Loucy (cell line): ENCODE results near the gene MALRD1.

ENCODE experiments used
- H2AFZ ChIP-seq: fragments of 200-600 bp; sonication (generic); 2 replicates; pipeline ENCODE4 v1.6.0; 2016; ENCODE audit warnings: antibody characterized with exemption, mild to moderate bottlenecking, low read length, moderate library complexity
- H3F3A ChIP-seq: fragments of 200-600 bp; 2 replicates; pipeline ENCODE4 v1.6.0; 2016; ENCODE audit warnings: antibody characterized with exemption, low read depth, mild to moderate bottlenecking
- H3K27me3 ChIP-seq: fragments of 200-600 bp; sonication (generic); 2 replicates; pipeline ENCODE4 v1.6.1; 2014; ENCODE audit warnings: low read length, mild to moderate bottlenecking; ENCODE audit not compliant: insufficient read depth, poor library complexity, severe bottlenecking
- H3K36me3 ChIP-seq: fragments of 200-600 bp; sonication (generic); 2 replicates; pipeline ENCODE4 v1.6.1; 2016; ENCODE audit warnings: low read length; ENCODE audit not compliant: insufficient read depth
- H3K4me1 ChIP-seq: fragments of 200-600 bp; sonication (generic); 2 replicates; pipeline ENCODE4 v1.5.1; 2014; ENCODE audit warnings: low read length, mild to moderate bottlenecking; ENCODE audit not compliant: insufficient read depth, poor library complexity, severe bottlenecking
- H3K4me2 ChIP-seq: fragments of 200-600 bp; sonication (generic); 2 replicates; pipeline ENCODE4 v1.6.0; 2014; ENCODE audit warnings: antibody characterized with exemption, low read length, low read depth, mild to moderate bottlenecking; ENCODE audit not compliant: poor library complexity, severe bottlenecking
- H3K4me3 ChIP-seq: fragments of 200-600 bp; sonication (generic); 2 replicates; pipeline ENCODE4 v1.5.1; 2014; ENCODE audit warnings: low read length, mild to moderate bottlenecking, mixed read lengths; ENCODE audit not compliant: poor library complexity, severe bottlenecking
- H3K79me2 ChIP-seq: fragments of 200-600 bp; sonication (generic); 2 replicates; pipeline ENCODE4 v1.6.1; 2014; ENCODE audit warnings: low read length; ENCODE audit not compliant: insufficient read depth
- H3K9ac ChIP-seq: fragments of 200-600 bp; sonication (generic); 2 replicates; pipeline ENCODE4 v1.6.0; 2014; ENCODE audit warnings: mild to moderate bottlenecking, low read depth, low read length, moderate library complexity; ENCODE audit not compliant: poor library complexity, severe bottlenecking
- H3K9me2 ChIP-seq: fragments of 200-600 bp; sonication (generic); replicated peaks from 2 replicates; pipeline ENCODE4 v1.6.1; 2016; ENCODE audit warnings: low read depth, low read length, mixed read lengths
- H3K9me3 ChIP-seq: fragments of 200-600 bp; sonication (generic); 2 replicates; pipeline ENCODE4 v1.6.1; 2014; ENCODE audit warnings: mild to moderate bottlenecking, antibody characterized with exemption, low read length, low read depth; ENCODE audit not compliant: insufficient read depth
- H4K20me1 ChIP-seq: fragments of 200-600 bp; sonication (generic); 2 replicates; pipeline ENCODE4 v1.6.0; 2014; ENCODE audit warnings: antibody characterized with exemption, low read length, mild to moderate bottlenecking; ENCODE audit not compliant: insufficient read depth, poor library complexity, severe bottlenecking
- EZH2phosphoT487 ChIP-seq: fragments of 200-600 bp; IDR thresholded peaks from 2 replicates; pipeline ENCODE4 v1.6.1; 2018; ENCODE audit warnings: antibody characterized with exemption, mild to moderate bottlenecking, moderate library complexity, borderline replicate concordance
- TF ChIP-seq, protein P1 (sequence below): fragments of 200-600 bp; sonication (generic); conservative IDR thresholded peaks from 2 replicates; pipeline ENCODE4 v1.5.1; 2014; ENCODE audit warnings: mild to moderate bottlenecking, antibody characterized with exemption, low read length

Gene MALRD1

DNA sequence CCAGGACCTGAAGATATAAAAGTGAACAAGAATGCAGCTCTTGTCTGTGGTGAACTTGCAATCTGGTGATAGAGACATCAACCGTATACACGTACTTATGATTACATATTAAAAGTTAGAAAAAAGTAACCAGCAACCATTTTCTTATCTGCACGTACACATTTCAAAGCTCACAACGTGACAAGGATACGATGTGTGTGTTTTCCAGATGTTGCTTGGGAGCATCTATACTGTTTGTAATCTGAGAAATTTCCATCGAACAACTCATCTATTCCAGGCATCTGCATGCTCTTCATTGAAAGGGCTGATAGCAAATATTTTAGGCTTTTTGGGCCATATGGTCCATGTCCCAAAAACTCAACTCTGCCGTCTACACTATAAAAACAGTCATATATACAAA, 23.3 kb downstream of the MALRD1 start:
- H3K4me2 ChIP-seq, result no peak overlapping the region
- no peaks in the 10 kb centered on the region for H3K79me2 ChIP-seq
- H4K20me1 ChIP-seq, result no peaks in the 10 kb centered on the region
- H3K9me2 ChIP-seq, result no peaks in the 10 kb centered on the region
- H3K4me1 ChIP-seq, result no peaks in the 10 kb centered on the region
- H3K9me3 ChIP-seq, result no peaks in the 10 kb centered on the region
- H3K9ac ChIP-seq, result no peak overlapping the region
- no peaks in the 10 kb centered on the region for H3K27me3 ChIP-seq
- TF ChIP-seq EZH2phosphoT487, result no peak
- TF ChIP-seq, protein P1, sequence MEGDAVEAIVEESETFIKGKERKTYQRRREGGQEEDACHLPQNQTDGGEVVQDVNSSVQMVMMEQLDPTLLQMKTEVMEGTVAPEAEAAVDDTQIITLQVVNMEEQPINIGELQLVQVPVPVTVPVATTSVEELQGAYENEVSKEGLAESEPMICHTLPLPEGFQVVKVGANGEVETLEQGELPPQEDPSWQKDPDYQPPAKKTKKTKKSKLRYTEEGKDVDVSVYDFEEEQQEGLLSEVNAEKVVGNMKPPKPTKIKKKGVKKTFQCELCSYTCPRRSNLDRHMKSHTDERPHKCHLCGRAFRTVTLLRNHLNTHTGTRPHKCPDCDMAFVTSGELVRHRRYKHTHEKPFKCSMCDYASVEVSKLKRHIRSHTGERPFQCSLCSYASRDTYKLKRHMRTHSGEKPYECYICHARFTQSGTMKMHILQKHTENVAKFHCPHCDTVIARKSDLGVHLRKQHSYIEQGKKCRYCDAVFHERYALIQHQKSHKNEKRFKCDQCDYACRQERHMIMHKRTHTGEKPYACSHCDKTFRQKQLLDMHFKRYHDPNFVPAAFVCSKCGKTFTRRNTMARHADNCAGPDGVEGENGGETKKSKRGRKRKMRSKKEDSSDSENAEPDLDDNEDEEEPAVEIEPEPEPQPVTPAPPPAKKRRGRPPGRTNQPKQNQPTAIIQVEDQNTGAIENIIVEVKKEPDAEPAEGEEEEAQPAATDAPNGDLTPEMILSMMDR, result no peak
- H3K36me3 ChIP-seq, result no peaks in the 10 kb centered on the region
- H2AFZ ChIP-seq, result no peak overlapping the region
- no peak overlapping the region for H3K4me3 ChIP-seq
- no peaks in the 10 kb centered on the region for H3F3A ChIP-seq

DNA sequence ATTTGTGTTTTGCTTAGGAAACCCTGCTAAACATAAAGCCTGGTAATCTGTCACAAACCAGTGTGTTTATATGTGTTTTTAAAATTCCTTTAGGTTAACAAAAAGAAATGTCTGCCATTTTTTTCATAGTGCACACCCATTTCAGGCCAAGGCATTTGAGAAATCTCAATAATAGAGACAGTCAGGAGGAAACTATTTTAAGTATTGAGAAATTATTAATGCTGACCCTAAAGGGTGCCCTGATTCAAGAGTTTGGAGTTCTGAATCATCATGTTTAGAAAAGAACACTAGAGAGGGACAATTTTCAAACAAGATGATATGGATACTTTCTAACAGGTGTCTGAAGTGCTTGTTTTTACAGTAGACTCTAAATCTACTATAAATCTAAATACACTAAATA, 28.7 kb downstream of the MALRD1 start:
- Histone ChIP-seq H3K27me3 (no peaks in the 10 kb centered on the region), H3K9me3 (no peaks in the 10 kb centered on the region), H3K9me2 (no peaks in the 10 kb centered on the region), H3K4me1 (no peaks in the 10 kb centered on the region), H3F3A (no peaks in the 10 kb centered on the region), H3K79me2 (no peaks in the 10 kb centered on the region), H3K4me3 (no peak overlapping the region), H3K4me2 (no peak overlapping the region), H4K20me1 (no peaks in the 10 kb centered on the region), H3K36me3 (no peaks in the 10 kb centered on the region), H3K9ac (no peak overlapping the region), H2AFZ (no peak overlapping the region)
- no peak for TF ChIP-seq EZH2phosphoT487
- TF ChIP-seq, protein P1, result no peak

DNA sequence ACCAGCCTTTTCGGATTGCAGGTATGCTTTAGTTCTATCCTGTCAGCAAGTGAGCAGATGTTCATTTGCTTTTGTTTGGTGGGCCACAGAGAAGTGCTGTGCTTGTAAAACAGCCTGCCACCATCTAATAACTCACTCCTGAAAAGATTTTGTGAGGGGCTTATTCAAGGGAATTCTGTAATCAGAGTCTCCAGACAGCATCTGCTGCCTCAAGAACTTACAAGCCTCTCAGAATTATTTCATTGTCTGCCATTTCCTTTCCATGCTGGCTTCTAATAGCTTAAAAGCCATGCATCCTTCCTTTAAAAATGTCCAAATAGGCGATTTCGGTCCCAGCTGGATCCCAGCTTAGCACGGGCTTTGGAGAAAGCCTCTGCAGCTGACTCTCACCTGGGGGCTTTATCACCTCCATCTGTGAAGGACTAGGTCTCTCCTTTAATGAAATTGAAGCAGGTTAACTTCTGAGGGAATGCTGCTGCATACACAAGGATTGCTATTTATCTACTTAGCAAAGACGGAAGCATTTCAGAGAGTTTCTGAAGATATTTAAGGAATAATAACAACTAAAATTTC, 48.0 kb downstream of the MALRD1 start:
- no peak overlapping the region for H3K9ac ChIP-seq
- H3K9me3 ChIP-seq, result no peaks in the 10 kb centered on the region
- no peak overlapping the region for H3K4me2 ChIP-seq
- H3K4me1 ChIP-seq, result no peaks in the 10 kb centered on the region
- no peak for TF ChIP-seq EZH2phosphoT487
- TF ChIP-seq, protein P1, result no peak
- H3K27me3 ChIP-seq, result no peaks in the 10 kb centered on the region
- no peaks in the 10 kb centered on the region for H4K20me1 ChIP-seq
- H3K4me3 ChIP-seq, result no peak overlapping the region
- H3F3A ChIP-seq, result no peaks in the 10 kb centered on the region
- H3K79me2 ChIP-seq, result no peaks in the 10 kb centered on the region
- no peaks in the 10 kb centered on the region for H3K36me3 ChIP-seq
- H2AFZ ChIP-seq, result no peak overlapping the region
- H3K9me2 ChIP-seq, result no peaks in the 10 kb centered on the region
